Gastroesophageal sphincter (tissue), 4 donors: Measurements from ENCODE around the gene TCIRG1. TPM values are rescaled to one million over a fixed set of nuclear protein-coding genes. Genes with fewer than 3 reads are reported as not detected.
A peak's percentile ranks its signal among the peaks of the same experiment; 100 is the strongest.
"Not testable (repeated sequence)": the region's sequence is repeated elsewhere in the genome, so short reads cannot be mapped to it uniquely, and the experiment has no call there.

Source experiments
- ATAC-seq: fragments of 150-250 bp; one replicate; pipeline ENCODE4 v1.9.1; 2016; ENCODE audit warnings: mild to moderate bottlenecking, moderate library complexity
- H3K27ac ChIP-seq, 4 donors: fragments of 200-600 bp; sonication (generic) in 3 of 4; 1 replicate in 3 of 4; 2 replicates in 1 of 4; pipeline ENCODE4 v1.5.1; 2016 to 2019
- H3K27me3 ChIP-seq: fragments of 200-600 bp; sonication (generic); one replicate; pipeline ENCODE4 v1.5.1; 2019
- H3K36me3 ChIP-seq, 2 donors: fragments of 200-600 bp; sonication (generic); one replicate each; pipeline ENCODE4 v1.5.1; 2019; ENCODE audit warnings: control low read depth in 1 of 2
- H3K4me1 ChIP-seq, 3 donors: fragments of 200-600 bp; sonication (generic); 1 replicate in 2 of 3; 2 replicates in 1 of 3; pipeline ENCODE4 v1.5.1; 2016 to 2019; ENCODE audit warnings: control low read depth in 2 of 3
- H3K4me3 ChIP-seq, 2 donors: fragments of 200-600 bp; sonication (generic); one replicate each; pipeline ENCODE4 v1.5.1; 2019; ENCODE audit warnings: mild to moderate bottlenecking in 1 of 2, moderate library complexity in 1 of 2
- H3K9me3 ChIP-seq, 3 donors: fragments of 200-600 bp; sonication (generic); one replicate each; pipeline ENCODE4 v1.5.1; 2017 to 2019; ENCODE audit warnings: control low read depth in 2 of 3
- CTCF ChIP-seq, 4 experiments: fragments of 200-600 bp in 2 of 4; fragments of 450-650 bp in 2 of 4; sonication (generic) in 1 of 4; IDR thresholded peaks; one replicate each; pipeline ENCODE4 v1.5.1; 2017 to 2019; ENCODE audit warnings: antibody characterized with exemption in 4 of 4, mild to moderate bottlenecking in 2 of 4, moderate library complexity in 2 of 4
- EP300 ChIP-seq: sonication (generic); formaldehyde crosslinking; IDR thresholded peaks from one replicate; pipeline ENCODE4 v1.6.1; 2017; ENCODE audit warnings: antibody characterized with exemption, mild to moderate bottlenecking
- POLR2A ChIP-seq, 2 donors: fragments of 450-650 bp; IDR thresholded peaks; one replicate each; pipeline ENCODE4 v1.6.1; 2017; ENCODE audit warnings: antibody characterized with exemption in 2 of 2, mild to moderate bottlenecking in 2 of 2, moderate library complexity in 1 of 2
- POLR2AphosphoS5 ChIP-seq: sonication (generic); formaldehyde crosslinking; IDR thresholded peaks from one replicate; pipeline ENCODE4 v1.6.1; 2017; ENCODE audit warnings: antibody characterized with exemption
- WGBS, 2 donors: methylation state at CpG; one replicate each; pipeline ENCODE4 v1.1.5; 2018; ENCODE audit warnings: low coverage in 1 of 2; 5-methylcytosine and 5-hydroxymethylcytosine counted together
- total RNA-seq, 4 donors: library from RNA; depleted of rRNA; stranded (reverse); fragments of >200 nt; gene quantifications; one replicate each; pipeline ENCODE4 v1.1.0, GENCODE V29; 2016

Gene TCIRG1
- total RNA-seq, 4 donors from 2014 or later: 44.5 to 140 (median 81.2) TPM

GRCh38 chr11:68092411-68092810 is 53.6 kb downstream of the TCIRG1 start:
- Histone ChIP-seq H3K27me3 (no peaks in the 10 kb centered on the region), H3K4me3 (no peak overlapping the region), H3K36me3 (peaks cover 0 to 6% of the 10 kb centered on the region in 2 donors), H3K9me3 (no peaks in the 10 kb centered on the region), H3K27ac (no peak overlapping the region), H3K4me1 (peaks cover 0 to 5% (median 0%) of the 10 kb centered on the region in 3 donors)
- no peak for ATAC-seq
- WGBS, 2 donors: 66 to 80% methylated on average over 2 of the region's 2 CpGs
- TF ChIP-seq POLR2A (IDR thresholded peaks at IDR 0.05) (no peak), CTCF (IDR thresholded peaks at IDR 0.05) (no peak), POLR2AphosphoS5 (no peak), EP300 (no peak)

- H3K27ac ChIP-seq, H3K4me1 ChIP-seq, H3K4me3 ChIP-seq, H3K36me3 ChIP-seq, H3K9me3 ChIP-seq, H3K27me3 ChIP-seq, ATAC-seq: not testable (repeated sequence)
- 83 to 95% methylated on average over 2 to 3 of the region's 3 CpGs for WGBS, 2 donors
Measured at GRCh38 chr11:68092946-68093345, 54.1 kb downstream of the TCIRG1 start.

GRCh38 chr11:68093565-68093964 is 54.7 kb downstream of the TCIRG1 start:
- H3K36me3 ChIP-seq: peaks cover 0 to 6% of the 10 kb centered on the region in 2 donors
- no peaks in the 10 kb centered on the region for H3K9me3 ChIP-seq
- H3K27me3 ChIP-seq: no peaks in the 10 kb centered on the region
- no peak overlapping the region for H3K27ac ChIP-seq
- WGBS, 2 donors: 84 to 89% methylated on average over 4 of the region's 4 CpGs
- TF ChIP-seq EP300: no peak
- TF ChIP-seq POLR2AphosphoS5: no peak
- TF ChIP-seq CTCF (IDR thresholded peaks at IDR 0.05): no peak
- no peak for TF ChIP-seq POLR2A (IDR thresholded peaks at IDR 0.05)
- H3K4me1 ChIP-seq: peaks cover 0 to 12% (median 0%) of the 10 kb centered on the region in 3 donors
- no peak for ATAC-seq
- no peak overlapping the region for H3K4me3 ChIP-seq

- ATAC-seq: no peak
- Histone ChIP-seq H3K9me3 (no peaks in the 10 kb centered on the region), H3K27me3 (no peaks in the 10 kb centered on the region), H3K36me3 (peaks cover 0 to 6% of the 10 kb centered on the region in 2 donors), H3K4me3 (no peak overlapping the region), H3K4me1 (peaks cover 0 to 24% (median 0%) of the 10 kb centered on the region in 3 donors), H3K27ac (no peak overlapping the region)
- WGBS, 2 donors: 96 to 98% methylated on average over 5 to 8 of the region's 8 CpGs
- TF ChIP-seq POLR2A (IDR thresholded peaks at IDR 0.05) (no peak), POLR2AphosphoS5 (no peak), CTCF (IDR thresholded peaks at IDR 0.05) (no peak), EP300 (no peak)
Measured at GRCh38 chr11:68096962-68097361, 58.1 kb downstream of the TCIRG1 start.

- Histone ChIP-seq H3K9me3 (no peaks in the 10 kb centered on the region), H3K36me3 (peaks cover 0 to 6% of the 10 kb centered on the region in 2 donors), H3K4me1 (peaks cover 0 to 24% (median 0%) of the 10 kb centered on the region in 3 donors), H3K27ac (peak overlapping the region in 3 of 4 donors; percentile 22 to 63 (median 23)), H3K27me3 (no peaks in the 10 kb centered on the region), H3K4me3 (no peak overlapping the region)
- TF ChIP-seq POLR2A (IDR thresholded peaks at IDR 0.05): no peak
- no peak for TF ChIP-seq CTCF (IDR thresholded peaks at IDR 0.05)
- no peak for TF ChIP-seq EP300
- TF ChIP-seq POLR2AphosphoS5: no peak
- ATAC-seq: no peak
Measured at GRCh38 chr11:68099057-68099456, 60.2 kb downstream of the TCIRG1 start.
